ENCODE results near the gene OR4D10. TPM values are rescaled to one million over a fixed set of nuclear protein-coding genes. Genes with fewer than 3 reads are reported as not detected.

Gene OR4D10
- total and polyA plus RNA-seq, 8 donors: not detected

DNA sequence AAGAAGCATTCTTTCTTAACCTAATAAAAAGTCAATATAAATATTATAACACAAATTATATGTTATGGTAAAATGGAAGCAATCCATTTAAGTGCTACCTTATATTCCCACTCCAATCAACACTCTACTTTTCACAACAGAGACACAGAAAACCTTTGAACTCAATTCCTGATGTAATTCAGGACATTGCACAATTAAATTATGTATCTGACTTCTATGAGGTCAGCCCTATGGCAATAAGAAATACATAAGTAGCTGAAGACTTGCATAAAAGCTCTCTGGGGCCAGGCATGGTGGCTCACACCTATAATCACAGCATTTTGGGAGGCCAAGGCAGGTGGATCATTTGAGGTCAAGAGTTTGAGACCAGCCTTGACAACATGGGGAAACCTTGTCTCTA lies 6.8 kb downstream of the OR4D10 start:
- H3K9me3 ChIP-seq: no peaks in the 10 kb centered on the region
- TF ChIP-seq EP300 (IDR thresholded peaks at IDR 0.05) (no peak), POLR2A (IDR thresholded peaks at IDR 0.05) (no peak), POLR2AphosphoS5 (IDR thresholded peaks at IDR 0.05) (no peak), CTCF (IDR thresholded peaks at IDR 0.05) (no peak)
- intact Hi-C loops (cut with DNase I; ENCODE audit: low total_unique reads): no loop called here
- H3K27ac ChIP-seq: no peak overlapping the region
- no peaks in the 10 kb centered on the region for H3K27me3 ChIP-seq
- H3K4me3 ChIP-seq: no peak overlapping the region
- DNase-seq: no peak
- H3K4me1 ChIP-seq: no peaks in the 10 kb centered on the region
- H3K36me3 ChIP-seq: no peaks in the 10 kb centered on the region

- H3K4me3 ChIP-seq: no peak overlapping the region
- no peak overlapping the region for H3K27ac ChIP-seq
- no peak for TF ChIP-seq EP300 (IDR thresholded peaks at IDR 0.05)
- no peak for TF ChIP-seq POLR2AphosphoS5 (IDR thresholded peaks at IDR 0.05)
- TF ChIP-seq POLR2A (IDR thresholded peaks at IDR 0.05): no peak
- TF ChIP-seq CTCF (IDR thresholded peaks at IDR 0.05): no peak
- no peaks in the 10 kb centered on the region for H3K9me3 ChIP-seq
- WGBS, 5 donors: 72 to 87% (median 86%) methylated on average over 3 of the region's 3 CpGs
- intact Hi-C loops (cut with DNase I; ENCODE audit: low total_unique reads): no loop called here
- no peaks in the 10 kb centered on the region for H3K36me3 ChIP-seq
- no peaks in the 10 kb centered on the region for H3K27me3 ChIP-seq
- DNase-seq: no peak
- H3K4me1 ChIP-seq: no peaks in the 10 kb centered on the region
These were observed 7.2 kb downstream of the OR4D10 start for GRCh38 chr11:59480359-59480758.

GRCh38 chr11:59501931-59502330 lies 28.8 kb downstream of the OR4D10 start:
- no peak for DNase-seq
- intact Hi-C loops (cut with DNase I; ENCODE audit: low total_unique reads): no loop called here

GRCh38 chr11:59503276-59503675 lies 30.2 kb downstream of the OR4D10 start, which contains the start of gene OR4D11:
Gene OR4D11 (plus strand): TSS chr11:59503576. CDS start chr11:59503576, 0 bp downstream.
- H3K36me3 ChIP-seq: no peaks in the 10 kb centered on the region
- TF ChIP-seq POLR2A (IDR thresholded peaks at IDR 0.05) (no peak), EP300 (IDR thresholded peaks at IDR 0.05) (no peak), CTCF (IDR thresholded peaks at IDR 0.05) (no peak), POLR2AphosphoS5 (IDR thresholded peaks at IDR 0.05) (no peak)
- H3K27me3 ChIP-seq: no peaks in the 10 kb centered on the region
- no peak within 1 kb of the TSS for H3K4me3 ChIP-seq
- no peak within 1 kb of the TSS for H3K27ac ChIP-seq
- intact Hi-C loops (cut with DNase I; ENCODE audit: low total_unique reads): no loop called here
- no peaks in the 10 kb centered on the region for H3K4me1 ChIP-seq
- H3K9me3 ChIP-seq: no peaks in the 10 kb centered on the region
- DNase-seq: no peak

More at GRCh38 chr11:59501931-59502330, 28.8 kb downstream of the OR4D10 start:
- Histone ChIP-seq H3K27me3 (no peaks in the 10 kb centered on the region), H3K4me3 (no peak overlapping the region), H3K36me3 (no peaks in the 10 kb centered on the region), H3K9me3 (no peaks in the 10 kb centered on the region), H3K27ac (no peak overlapping the region), H3K4me1 (no peaks in the 10 kb centered on the region)
- no peak for TF ChIP-seq POLR2A (IDR thresholded peaks at IDR 0.05)
- no peak for TF ChIP-seq POLR2AphosphoS5 (IDR thresholded peaks at IDR 0.05)
- no peak for TF ChIP-seq CTCF (IDR thresholded peaks at IDR 0.05)
- TF ChIP-seq EP300 (IDR thresholded peaks at IDR 0.05): no peak
- 26 to 87% (median 45%) methylated on average over 1 of the region's 1 CpG for WGBS, 5 donors

All from stomach (tissue), 9 donors.